ENCODE measurements around the gene SLC4A8. TPM values are rescaled to one million over a fixed set of nuclear protein-coding genes. Genes with fewer than 3 reads are reported as not detected.
A peak's percentile ranks its signal among the peaks of the same experiment; 100 is the strongest.

Gene SLC4A8
- total RNA-seq, result 0.14 TPM
- long read RNA-seq, partial matches to known transcripts, result 0 of 1 reads
- long read RNA-seq, other reads (novel, unspliced or antisense), result 1 of 1 reads

DNA sequence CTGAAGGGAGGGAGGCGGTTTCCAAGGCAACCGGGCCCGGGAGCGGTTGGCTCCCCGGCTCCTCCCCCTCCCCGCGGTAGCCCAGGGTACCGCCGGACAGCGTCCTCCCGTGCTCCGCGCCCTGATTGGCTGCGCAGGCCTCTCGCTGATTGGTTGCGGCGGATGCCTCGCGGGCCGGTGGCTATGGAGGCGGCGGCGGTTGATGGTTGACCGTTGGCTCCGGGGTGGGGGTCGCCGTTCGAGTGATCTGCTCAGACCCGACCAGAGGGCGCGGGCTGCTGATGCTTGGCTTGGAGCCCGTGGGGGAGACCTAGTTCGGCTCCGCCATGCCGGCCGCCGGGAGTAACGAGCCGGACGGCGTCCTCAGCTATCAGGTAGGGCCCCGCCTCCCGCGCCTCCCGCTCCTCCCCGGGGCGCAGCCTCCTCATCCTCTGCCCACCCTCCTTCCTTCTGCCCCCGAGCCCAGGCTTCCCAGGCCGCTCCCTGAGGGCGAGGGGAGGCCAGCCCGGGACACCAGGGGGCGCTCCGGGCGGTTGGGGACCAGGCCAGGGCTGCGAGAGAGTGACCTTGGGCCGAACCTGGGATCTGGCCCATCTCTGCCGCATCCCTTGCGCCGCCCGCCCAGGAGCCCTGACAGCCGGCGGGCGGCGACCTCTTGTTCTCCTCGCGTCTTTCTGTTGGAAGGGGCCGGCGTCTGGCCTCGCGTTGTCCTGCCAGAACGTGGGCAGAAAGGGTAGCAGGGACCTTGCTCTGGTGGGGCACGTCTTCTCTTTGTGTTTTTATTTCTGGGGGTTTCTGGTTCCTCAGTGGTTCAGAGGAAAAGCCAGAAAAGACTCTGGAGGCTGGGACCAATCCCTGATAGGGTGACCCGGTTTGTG lies at the start of gene SLC4A8:
TSS of gene SLC4A8 (plus strand) at position 170 of the 878 bp plus-strand sequence. CDS start at position 327, 157 bp downstream.
- intact Hi-C loops (cut with micrococcal nuclease), result no loop called here
- H3K36me3 ChIP-seq, result no peaks in the 10 kb centered on the region
- peak; percentile 86 for DNase-seq
- H3K4me1 ChIP-seq, result peaks cover 13% of the 10 kb centered on the region
- H3K27me3 ChIP-seq (ENCODE audit: low read depth), result peaks cover 61% of the 10 kb centered on the region
- TF ChIP-seq, protein P1, sequence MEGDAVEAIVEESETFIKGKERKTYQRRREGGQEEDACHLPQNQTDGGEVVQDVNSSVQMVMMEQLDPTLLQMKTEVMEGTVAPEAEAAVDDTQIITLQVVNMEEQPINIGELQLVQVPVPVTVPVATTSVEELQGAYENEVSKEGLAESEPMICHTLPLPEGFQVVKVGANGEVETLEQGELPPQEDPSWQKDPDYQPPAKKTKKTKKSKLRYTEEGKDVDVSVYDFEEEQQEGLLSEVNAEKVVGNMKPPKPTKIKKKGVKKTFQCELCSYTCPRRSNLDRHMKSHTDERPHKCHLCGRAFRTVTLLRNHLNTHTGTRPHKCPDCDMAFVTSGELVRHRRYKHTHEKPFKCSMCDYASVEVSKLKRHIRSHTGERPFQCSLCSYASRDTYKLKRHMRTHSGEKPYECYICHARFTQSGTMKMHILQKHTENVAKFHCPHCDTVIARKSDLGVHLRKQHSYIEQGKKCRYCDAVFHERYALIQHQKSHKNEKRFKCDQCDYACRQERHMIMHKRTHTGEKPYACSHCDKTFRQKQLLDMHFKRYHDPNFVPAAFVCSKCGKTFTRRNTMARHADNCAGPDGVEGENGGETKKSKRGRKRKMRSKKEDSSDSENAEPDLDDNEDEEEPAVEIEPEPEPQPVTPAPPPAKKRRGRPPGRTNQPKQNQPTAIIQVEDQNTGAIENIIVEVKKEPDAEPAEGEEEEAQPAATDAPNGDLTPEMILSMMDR (IDR thresholded peaks at IDR 0.05; ENCODE audit: borderline replicate concordance), result peak; percentile 75
- H3K27ac ChIP-seq (replicated peaks), result no peak within 1 kb of the TSS
- no peaks in the 10 kb centered on the region for H3K9me3 ChIP-seq (replicated peaks)
- peak within 1 kb of the TSS; percentile 77 for H3K4me3 ChIP-seq

DNA sequence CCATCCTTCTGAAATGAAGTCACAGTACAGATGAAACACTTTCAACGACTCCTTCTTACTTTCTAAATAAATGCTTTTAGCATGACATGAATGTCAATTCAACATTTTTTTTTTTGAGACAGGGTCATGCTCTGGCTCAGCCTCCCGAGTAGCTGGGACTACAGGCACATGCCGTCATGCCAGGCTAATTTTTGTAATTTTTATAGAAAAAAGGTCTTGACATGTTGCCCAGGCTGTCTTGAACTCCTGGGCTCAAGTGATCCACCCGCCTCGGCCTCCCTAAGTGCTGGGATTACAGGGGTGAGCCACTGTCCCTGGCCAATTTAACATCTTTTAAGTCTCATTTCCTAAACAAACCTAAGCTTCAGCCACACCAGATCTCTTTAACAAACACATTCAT lies 49.8 kb upstream of the SLC4A8 start:
- Histone ChIP-seq H3K4me3 (no peak overlapping the region), H3K9me3 (replicated peaks) (no peaks in the 10 kb centered on the region), H3K4me1 (peaks cover 9% of the 10 kb centered on the region), H3K36me3 (no peaks in the 10 kb centered on the region), H3K27me3 (ENCODE audit: low read depth) (no peaks in the 10 kb centered on the region), H3K27ac (replicated peaks) (no peak overlapping the region)
- DNase-seq, result no peak
- intact Hi-C loops (cut with micrococcal nuclease), result no loop called here
- TF ChIP-seq, protein P1 (IDR thresholded peaks at IDR 0.05; ENCODE audit: borderline replicate concordance), result no peak

DNA sequence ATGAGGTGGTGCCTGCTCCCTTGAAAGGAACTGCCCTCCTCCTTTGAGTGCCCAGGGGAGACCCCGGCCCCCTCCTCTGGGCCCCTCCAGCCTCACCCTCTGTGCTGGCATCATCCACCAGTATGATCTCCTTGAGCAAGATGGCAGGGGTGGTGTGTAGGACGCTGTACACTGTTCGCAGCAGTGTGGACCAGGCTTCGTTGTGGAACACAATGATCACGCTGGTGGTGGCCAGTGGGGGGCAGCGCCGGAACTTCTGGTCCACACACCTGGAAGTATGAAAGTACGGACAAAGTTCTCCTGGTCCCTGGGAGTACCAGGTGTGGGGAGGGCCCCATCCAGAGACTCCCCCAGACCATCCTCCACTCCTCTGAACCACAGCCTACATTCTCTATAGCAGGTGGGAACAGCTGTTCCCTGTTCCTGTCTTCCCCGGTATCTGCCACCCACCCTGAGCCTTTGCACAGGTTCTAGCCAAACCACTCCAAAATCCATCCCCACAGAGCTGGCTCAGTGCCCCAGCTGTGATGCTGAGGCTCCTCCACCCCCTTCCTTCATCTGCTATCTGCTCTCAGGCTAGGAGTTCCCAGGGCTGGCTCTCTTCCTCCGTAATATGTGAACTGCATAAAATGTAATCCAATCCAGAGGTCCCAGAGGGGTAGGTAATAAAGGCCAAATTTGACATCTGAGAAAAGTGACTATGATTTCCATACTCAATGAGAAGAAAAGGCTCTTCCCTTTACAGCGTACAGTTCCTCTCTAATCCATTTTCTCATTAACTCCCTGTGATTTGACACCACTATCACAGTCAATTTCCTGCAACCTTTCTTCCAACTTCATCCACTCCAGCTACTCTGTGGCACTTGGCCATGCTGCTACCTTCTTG lies 47.3 kb upstream of the SLC4A8 start:
- Histone ChIP-seq H3K9me3 (replicated peaks) (no peaks in the 10 kb centered on the region), H3K4me1 (peaks cover 4% of the 10 kb centered on the region), H3K27ac (replicated peaks) (no peak overlapping the region), H3K4me3 (no peak overlapping the region), H3K27me3 (ENCODE audit: low read depth) (no peaks in the 10 kb centered on the region), H3K36me3 (no peaks in the 10 kb centered on the region)
- no peak for DNase-seq
- TF ChIP-seq, protein P1 (IDR thresholded peaks at IDR 0.05; ENCODE audit: borderline replicate concordance), result no peak
- intact Hi-C loops (cut with micrococcal nuclease), result no loop called here

DNA sequence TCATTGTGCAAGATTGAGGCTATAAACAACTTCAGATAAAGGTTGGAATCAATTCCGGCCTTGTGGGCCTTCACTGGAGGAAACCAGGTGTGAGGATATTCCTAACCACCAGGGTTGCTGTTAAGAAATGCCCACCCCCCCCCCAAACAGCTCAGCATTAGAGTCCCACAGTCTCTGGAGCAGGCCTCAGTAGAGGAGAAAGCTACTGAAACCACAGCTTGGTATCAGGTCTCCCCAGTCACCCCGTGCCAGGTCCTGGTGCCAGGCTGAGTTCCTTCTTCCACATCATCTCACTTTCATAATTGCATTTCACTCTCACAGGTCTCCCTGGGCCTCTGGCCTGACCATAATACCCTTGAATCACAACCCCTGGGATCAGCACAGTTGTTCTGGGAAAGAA lies 45.9 kb upstream of the SLC4A8 start:
- TF ChIP-seq, protein P1 (IDR thresholded peaks at IDR 0.05; ENCODE audit: borderline replicate concordance), result no peak
- Histone ChIP-seq H3K9me3 (replicated peaks) (no peaks in the 10 kb centered on the region), H3K36me3 (no peaks in the 10 kb centered on the region), H3K27me3 (ENCODE audit: low read depth) (no peaks in the 10 kb centered on the region), H3K4me1 (peaks cover 4% of the 10 kb centered on the region), H3K27ac (replicated peaks) (no peak overlapping the region), H3K4me3 (no peak overlapping the region)
- no peak for DNase-seq
- intact Hi-C loops (cut with micrococcal nuclease), result no loop called here

DNA sequence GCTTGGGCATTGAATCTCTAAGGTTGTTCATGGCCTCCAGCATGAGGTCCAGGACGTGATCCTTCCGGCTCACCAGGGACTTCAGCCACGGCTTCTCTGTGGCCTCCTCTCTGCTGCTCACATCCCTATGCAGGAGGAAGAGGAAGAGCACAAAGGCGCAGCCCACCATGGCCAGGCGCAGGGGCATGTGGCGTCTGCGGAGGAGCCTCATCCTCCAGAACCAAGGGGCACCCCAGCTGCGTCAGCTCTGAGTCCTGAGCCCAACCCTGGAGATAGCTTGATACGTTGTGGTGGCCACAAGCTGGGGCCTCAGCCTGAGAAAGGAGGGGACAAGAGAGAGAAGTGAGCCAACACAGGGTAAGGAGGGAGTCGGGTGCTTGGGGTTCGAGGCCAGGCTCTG lies 45.1 kb upstream of the SLC4A8 start:
- H3K4me3 ChIP-seq, result no peak overlapping the region
- no peak for DNase-seq
- TF ChIP-seq, protein P1 (IDR thresholded peaks at IDR 0.05; ENCODE audit: borderline replicate concordance), result no peak
- intact Hi-C loops (cut with micrococcal nuclease), result no loop called here
- H3K4me1 ChIP-seq, result peaks cover 4% of the 10 kb centered on the region
- no peaks in the 10 kb centered on the region for H3K9me3 ChIP-seq (replicated peaks)
- H3K27me3 ChIP-seq (ENCODE audit: low read depth), result no peaks in the 10 kb centered on the region
- no peaks in the 10 kb centered on the region for H3K36me3 ChIP-seq
- no peak overlapping the region for H3K27ac ChIP-seq (replicated peaks)

Data from left ventricle myocardium inferior (tissue), 1 donor.